HG03159 (cell line): ENCODE results near the gene DBR1.
A peak's percentile ranks its signal among the peaks of the same experiment; 100 is the strongest.

Source experiments
- ATAC-seq: cut with Tn5 transposase; IDR thresholded peaks from one replicate; pipeline ENCODE4 v1.9.1; 2021; ENCODE audit warnings: mild to moderate bottlenecking, moderate library complexity; ENCODE audit not compliant: unreplicated experiment

DBR1 gene

GRCh38 chr3:138174421-138175131 lies at the start of gene DBR1:
Gene DBR1 (minus strand): TSS chr3:138174921. CDS start chr3:138174795, 126 bp downstream.
- peak; percentile 89 for ATAC-seq

DNA sequence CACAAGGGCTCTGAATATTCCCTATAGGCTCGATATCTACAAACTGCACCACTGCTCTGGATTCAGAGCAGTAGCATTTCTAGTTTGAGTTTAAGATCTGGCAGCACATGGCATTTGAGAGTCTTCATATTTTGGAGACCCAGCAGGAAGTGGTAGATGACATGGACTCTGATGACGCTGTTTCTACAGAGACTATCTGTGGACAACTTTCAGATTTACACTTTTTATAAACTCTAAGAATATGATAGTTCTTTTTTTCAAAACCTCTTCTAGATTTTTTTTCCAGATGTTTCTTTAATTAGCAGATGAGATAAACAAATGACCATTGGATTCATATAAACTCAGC lies 48.2 kb upstream of the DBR1 start:
- ATAC-seq: no peak

- ATAC-seq: no peak
These were observed 47.6 kb upstream of the DBR1 start for GRCh38 chr3:138222131-138222941.

DNA sequence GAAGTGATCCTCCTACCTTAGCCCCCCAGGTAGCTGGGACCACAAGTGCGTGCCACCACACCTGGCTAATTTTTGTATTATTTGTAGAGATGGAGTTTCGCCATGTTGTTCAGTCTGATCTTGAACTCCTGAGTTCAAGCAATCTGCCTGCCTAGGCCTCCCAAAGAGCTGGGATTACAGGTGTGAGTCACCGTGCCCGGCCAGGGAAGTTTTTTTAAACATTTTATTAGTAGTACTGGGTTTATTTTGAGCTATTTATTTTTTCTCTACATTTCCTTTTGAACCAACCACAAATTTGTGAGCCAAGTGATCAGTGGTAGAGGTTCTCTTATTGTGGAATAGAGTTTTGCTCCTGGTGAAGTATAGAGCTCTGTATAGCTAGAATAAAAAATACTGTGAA lies 46.1 kb upstream of the DBR1 start:
- ATAC-seq: no peak

GRCh38 chr3:138220242-138220641 lies 45.5 kb upstream of the DBR1 start:
- no peak for ATAC-seq

DNA sequence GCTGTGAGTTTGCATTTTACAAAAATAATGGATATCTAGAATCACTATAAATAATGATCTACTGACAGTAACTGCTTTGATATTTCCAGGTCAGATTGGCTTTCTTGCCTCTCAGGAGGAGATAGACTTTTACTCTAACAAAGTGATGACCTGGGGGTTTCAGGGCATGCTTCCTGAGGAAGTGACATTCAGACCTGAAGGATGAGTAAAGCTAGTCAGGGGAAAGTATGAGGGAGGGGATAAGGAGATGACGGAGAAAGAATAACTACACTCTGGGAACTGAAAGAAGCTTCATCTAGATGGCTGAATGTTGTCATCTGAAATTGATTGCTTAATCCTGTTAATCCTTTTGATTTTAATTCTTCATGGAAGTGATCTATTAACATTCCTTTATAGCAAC lies 44.5 kb upstream of the DBR1 start:
- no peak for ATAC-seq

- ATAC-seq: no peak
These were observed 38.8 kb upstream of the DBR1 start for GRCh38 chr3:138213398-138214085.

GRCh38 chr3:138210528-138210927 lies 35.8 kb upstream of the DBR1 start:
- no peak for ATAC-seq

DNA sequence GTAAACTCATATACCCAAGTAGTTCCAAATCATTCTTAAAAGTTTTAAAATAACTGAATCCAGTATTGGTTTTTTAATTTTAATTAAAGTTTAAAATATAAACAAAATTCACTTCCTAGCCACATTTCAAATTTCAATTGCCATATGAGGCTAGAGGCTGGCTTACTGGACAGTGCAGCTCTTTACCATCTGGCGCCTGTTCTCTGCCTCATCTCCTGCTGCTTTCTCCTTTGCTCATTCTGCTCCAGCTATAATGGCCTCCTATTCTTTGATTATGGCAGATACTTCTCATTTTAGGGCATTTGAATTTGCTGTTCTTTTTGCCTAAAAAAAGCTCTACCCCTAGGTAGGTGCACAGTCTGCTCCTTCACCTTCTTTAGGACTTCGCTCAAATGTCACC lies 31.5 kb upstream of the DBR1 start:
- ATAC-seq: no peak

GRCh38 chr3:138205527-138205926 lies 30.8 kb upstream of the DBR1 start:
- ATAC-seq: no peak

DNA sequence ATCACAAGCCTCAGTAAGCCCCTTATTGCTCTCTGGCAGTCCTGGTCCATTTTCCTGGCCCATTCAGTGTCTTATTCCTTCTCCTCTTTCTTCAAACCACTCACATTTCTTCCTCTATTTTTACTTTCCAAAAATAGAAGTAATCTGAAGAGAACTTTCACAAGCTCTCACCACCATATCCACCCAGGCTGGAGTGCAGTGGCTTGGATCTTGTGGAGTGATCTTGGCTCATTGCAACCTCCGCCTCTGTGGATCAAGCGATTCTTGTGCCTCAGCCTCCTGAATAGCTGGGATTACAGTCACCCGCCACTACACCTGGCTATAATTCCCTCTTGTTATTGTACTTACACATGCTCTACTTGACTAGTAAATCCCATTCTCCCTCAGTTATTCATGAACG lies 29.2 kb upstream of the DBR1 start:
- ATAC-seq: no peak

DNA sequence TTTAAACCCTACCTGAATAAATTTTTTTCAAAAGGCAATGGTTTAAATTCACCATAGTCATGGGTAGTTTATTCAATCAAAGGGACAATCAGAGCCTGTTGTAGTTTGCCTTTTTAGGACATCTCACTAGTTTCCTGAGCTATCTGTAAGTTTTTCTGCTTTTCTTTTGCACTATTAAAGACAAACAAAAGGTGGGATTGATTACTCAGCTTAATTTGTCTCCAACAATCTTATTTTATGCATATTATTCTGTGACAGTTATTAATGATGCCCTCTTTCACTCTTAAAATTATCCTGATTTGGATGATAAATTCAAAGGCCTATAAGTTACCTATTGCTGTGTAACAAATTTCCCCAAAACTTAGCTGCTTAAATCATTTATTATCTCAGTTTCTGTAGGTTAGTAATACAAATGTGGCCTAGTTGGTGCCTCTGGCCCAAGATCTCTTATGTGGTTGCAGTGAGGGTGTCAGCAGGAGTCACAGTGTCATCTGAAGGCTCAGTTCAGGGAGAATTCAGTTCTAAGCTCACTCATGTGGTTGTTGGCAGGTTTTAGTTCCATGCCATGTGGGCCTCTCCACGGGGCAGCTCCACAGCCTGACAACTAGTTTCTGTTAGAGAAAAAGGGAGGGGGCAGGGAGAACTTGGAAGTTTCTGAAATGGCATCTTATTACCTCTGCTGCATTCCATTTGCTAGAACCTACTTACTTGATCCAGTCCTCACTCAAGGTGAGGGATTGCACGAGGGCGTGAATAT lies 28.4 kb upstream of the DBR1 start:
- ATAC-seq: no peak

DNA sequence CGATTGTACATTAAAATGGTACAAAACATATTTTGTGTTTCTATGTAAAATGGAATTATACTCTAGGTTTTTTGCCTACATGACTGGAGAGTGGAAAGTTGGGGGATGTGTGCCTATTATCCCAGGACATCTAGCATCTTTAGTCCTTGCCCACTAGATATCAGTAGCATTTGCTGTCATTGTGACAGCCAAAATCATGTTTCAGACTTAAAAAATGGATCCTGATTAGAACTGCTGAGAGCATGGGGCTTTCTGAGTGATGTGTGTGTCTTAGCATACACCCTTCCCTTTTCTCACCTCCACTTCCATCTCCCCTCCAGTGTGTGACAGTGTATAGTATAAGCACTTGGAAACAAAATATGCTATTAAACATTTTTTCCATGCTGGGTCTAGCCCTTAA lies 25.7 kb upstream of the DBR1 start:
- ATAC-seq: no peak

- peak; percentile 62 for ATAC-seq
These were observed 25.1 kb upstream of the DBR1 start for GRCh38 chr3:138199851-138200250.

DNA sequence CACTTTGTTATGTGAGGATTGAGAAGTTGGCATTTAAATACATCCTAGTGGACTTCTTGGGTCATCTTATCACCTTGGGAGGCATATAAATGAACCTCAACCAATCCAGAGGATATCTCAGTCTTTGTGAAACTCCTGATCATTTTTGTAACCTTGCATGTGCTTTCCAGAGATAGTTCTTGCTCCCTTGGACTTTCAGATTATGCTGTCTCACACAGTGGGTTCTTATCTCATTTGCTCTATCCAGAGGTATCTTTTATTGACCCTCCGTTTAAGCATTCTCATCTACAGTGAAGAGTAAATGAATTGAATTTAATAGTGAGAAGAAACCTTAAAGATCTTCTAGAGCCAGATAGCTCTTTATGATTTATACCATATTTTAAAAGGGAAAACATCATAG lies 22.8 kb upstream of the DBR1 start:
- ATAC-seq: no peak

GRCh38 chr3:138197058-138197457 lies 22.3 kb upstream of the DBR1 start:
- ATAC-seq: no peak

DNA sequence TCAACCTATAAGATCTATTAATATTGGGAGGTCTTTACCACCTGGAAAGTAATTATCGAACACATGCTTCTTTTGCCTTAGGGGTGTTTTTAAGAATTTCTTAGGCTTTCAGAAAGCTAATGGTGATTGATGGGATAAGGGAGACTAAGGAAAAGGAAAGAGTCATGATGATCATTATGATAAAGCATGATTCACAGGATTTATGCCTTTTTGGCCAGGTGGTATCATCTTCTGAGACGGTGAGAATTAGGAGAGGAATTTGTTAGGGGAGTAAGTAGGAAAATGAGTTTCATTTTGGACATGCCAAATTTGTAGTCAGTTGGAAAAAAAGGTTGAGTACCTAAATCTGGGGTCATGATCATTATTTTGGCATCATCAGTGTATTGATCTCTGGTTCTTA lies 21.3 kb upstream of the DBR1 start:
- no peak for ATAC-seq

DNA sequence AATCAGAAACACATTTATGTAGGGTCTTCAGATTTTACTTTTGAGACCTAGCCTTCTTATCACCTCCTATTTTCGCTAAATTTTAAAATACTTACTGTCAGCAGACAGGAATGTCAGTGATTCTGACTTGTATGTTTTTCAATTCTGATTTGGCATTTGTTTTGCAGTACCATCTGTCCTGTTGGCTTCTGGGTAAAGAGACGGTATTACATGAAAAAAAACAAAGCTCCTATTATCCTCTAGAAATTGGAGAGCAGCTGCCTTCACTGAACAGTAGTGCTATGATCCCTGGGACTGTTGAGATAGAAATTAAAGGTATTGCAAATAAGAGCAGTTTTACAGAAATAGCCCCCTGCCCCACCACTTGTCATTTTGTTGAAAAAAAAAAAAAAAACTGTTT lies 20.8 kb upstream of the DBR1 start:
- no peak for ATAC-seq

DNA sequence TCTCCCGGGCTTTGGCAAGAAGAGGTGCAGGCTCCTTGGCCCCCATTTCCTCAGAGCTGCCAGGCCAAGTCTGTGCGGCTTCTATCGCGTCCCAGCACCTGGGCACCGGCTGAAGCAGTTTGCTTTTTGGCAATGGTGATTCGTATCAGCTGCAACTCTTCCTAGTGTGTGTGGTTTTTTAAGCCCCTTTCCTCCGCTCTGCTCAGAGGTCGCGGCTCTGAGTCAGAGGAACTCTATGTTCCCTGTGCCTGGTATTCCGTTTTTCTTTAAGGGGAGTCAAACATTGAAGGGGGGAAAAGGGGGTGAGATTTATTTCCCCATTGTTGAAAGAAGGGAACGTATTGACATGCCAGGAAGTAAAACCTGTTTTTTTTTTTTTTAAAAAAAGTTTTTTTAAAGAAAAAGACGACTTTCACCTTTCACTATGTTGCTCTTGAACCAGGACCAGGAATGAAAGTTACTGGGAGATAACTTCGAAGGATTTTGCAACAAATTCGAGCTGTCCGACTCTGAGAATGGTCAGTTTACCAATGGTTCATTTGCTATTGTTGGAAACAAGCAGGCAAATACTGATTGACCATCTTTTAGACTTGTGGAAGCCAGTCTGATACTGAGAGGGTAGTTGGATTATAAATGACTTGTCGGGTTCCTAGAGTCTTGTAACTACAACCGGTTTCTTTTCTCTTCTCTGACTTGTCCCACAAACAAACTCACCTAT lies 13.5 kb upstream of the DBR1 start:
- no peak for ATAC-seq

GRCh38 chr3:138187296-138188012 lies 12.7 kb upstream of the DBR1 start, which contains the start of gene ARMC8:
Gene ARMC8 (plus strand): TSS chr3:138187301. CDS start chr3:138187555, 254 bp downstream.
- peak; percentile 92 for ATAC-seq
